Panc1 (cell line): ENCODE measurements around the gene GOPC.

Experiments used
- CTCF ChIP-seq: fragments of 450-650 bp; IDR thresholded peaks from 2 replicates; pipeline ENCODE4 v1.5.1; 2017; ENCODE audit warnings: mild to moderate bottlenecking
- POLR2AphosphoS5 ChIP-seq: IDR thresholded peaks from 2 replicates; pipeline ENCODE4 v1.6.1; 2012; ENCODE audit warnings: mild to moderate bottlenecking, low read depth, low read length, moderate library complexity
- SIN3A ChIP-seq: IDR thresholded peaks from 2 replicates; pipeline ENCODE4 v1.6.1; 2012; ENCODE audit warnings: low read depth, mild to moderate bottlenecking, low read length, moderate library complexity, borderline replicate concordance; ENCODE audit not compliant: insufficient read depth
- TCF7L2 ChIP-seq: IDR thresholded peaks from 2 replicates; pipeline ENCODE4 v1.6.1; 2011; ENCODE audit warnings: mild to moderate bottlenecking, low read depth, low read length, inconsistent platforms

- no peak for TF ChIP-seq CTCF
- no peak for TF ChIP-seq POLR2AphosphoS5
- TF ChIP-seq TCF7L2 = no peak
- no peak for TF ChIP-seq SIN3A
Observed at GRCh38 chr6:117521791-117522502, 80.4 kb downstream of the GOPC start.
